ENCODE results near the gene GRIP2.

GRIP2 gene

GRCh38 chr3:14450922-14451606 is 89.1 kb downstream of the GRIP2 start:
- H3K27me3 ChIP-seq = no peaks in the 10 kb centered on the region
- TF ChIP-seq CTCF (IDR thresholded peaks at IDR 0.05; ENCODE audit: low read depth, low read length) = no peak
- H3K36me3 ChIP-seq = peaks cover 57% of the 10 kb centered on the region
- H3K4me1 ChIP-seq = peaks cover 14% of the 10 kb centered on the region
- H3K9me3 ChIP-seq = no peaks in the 10 kb centered on the region
- H3K4me3 ChIP-seq (ENCODE audit: low read depth, low read length) = no peak overlapping the region
- no peak for DNase-seq

- Histone ChIP-seq H3K27me3 (no peaks in the 10 kb centered on the region), H3K36me3 (peaks cover 62% of the 10 kb centered on the region), H3K9me3 (no peaks in the 10 kb centered on the region), H3K4me3 (ENCODE audit: low read depth, low read length) (no peak overlapping the region), H3K4me1 (peaks cover 14% of the 10 kb centered on the region)
- DNase-seq = no peak
- TF ChIP-seq CTCF (IDR thresholded peaks at IDR 0.05; ENCODE audit: low read depth, low read length) = no peak
These were observed 89.6 kb downstream of the GRIP2 start for GRCh38 chr3:14450506-14450905.

GRCh38 chr3:14448756-14449727 is 91.1 kb downstream of the GRIP2 start:
- no peak for TF ChIP-seq CTCF (IDR thresholded peaks at IDR 0.05; ENCODE audit: low read depth, low read length)
- Histone ChIP-seq H3K9me3 (no peaks in the 10 kb centered on the region), H3K36me3 (peaks cover 50% of the 10 kb centered on the region), H3K27me3 (no peaks in the 10 kb centered on the region), H3K4me3 (ENCODE audit: low read depth, low read length) (no peak overlapping the region), H3K4me1 (peaks cover 14% of the 10 kb centered on the region)
- no peak for DNase-seq

DNA sequence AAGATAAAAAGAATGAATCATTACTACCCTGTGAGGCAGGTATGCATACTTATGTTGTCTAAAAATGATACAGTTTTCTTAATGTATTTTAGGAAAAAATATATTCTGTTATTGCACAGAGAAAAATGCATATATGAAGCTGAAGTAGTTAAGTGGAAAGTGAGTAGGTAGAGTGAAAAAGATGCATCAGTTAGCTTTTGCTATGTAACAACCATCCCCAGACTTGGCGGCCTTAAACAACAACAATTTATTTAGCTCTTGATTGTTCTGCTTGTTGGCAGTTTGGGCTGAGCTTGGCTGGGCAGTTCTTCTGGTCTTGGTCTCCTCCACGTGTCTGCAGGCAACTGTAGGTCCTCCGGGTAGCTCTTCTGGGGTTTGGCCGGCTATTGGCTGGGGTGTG is 92.1 kb downstream of the GRIP2 start:
- H3K36me3 ChIP-seq = peaks cover 46% of the 10 kb centered on the region
- no peak for TF ChIP-seq CTCF (IDR thresholded peaks at IDR 0.05; ENCODE audit: low read depth, low read length)
- DNase-seq = no peak
- no peaks in the 10 kb centered on the region for H3K27me3 ChIP-seq
- no peaks in the 10 kb centered on the region for H3K9me3 ChIP-seq
- peaks cover 10% of the 10 kb centered on the region for H3K4me1 ChIP-seq
- no peak overlapping the region for H3K4me3 ChIP-seq (ENCODE audit: low read depth, low read length)

DNA sequence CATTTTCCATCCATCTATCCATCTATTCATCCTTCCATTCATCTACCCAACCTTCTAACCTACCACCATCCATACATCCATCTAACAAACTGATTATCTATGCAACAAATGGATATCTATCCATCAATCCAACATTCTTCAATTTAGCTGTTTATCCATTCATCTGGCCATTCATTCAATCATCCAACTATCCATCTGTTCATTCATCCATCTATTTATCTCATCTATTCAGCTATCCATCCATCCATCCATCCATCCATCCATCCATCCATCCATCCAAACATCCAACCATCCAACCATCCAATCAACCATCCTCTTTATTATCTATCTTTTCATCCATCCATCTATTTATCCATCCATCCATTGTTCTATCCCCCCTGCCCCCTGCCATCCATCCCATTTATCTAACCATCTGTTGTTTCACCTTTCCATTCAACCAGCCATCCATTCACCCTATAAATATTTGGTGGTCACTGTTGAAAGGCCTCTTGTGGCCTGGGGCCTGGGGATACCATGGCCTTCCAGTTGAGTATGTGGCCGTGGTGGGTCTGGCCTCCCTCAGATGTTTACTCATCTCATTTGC is 93.1 kb downstream of the GRIP2 start:
- no peak for TF ChIP-seq CTCF (IDR thresholded peaks at IDR 0.05; ENCODE audit: low read depth, low read length)
- no peaks in the 10 kb centered on the region for H3K9me3 ChIP-seq
- H3K27me3 ChIP-seq = no peaks in the 10 kb centered on the region
- H3K36me3 ChIP-seq = peaks cover 46% of the 10 kb centered on the region
- no peak for DNase-seq
- no peak overlapping the region for H3K4me3 ChIP-seq (ENCODE audit: low read depth, low read length)
- H3K4me1 ChIP-seq = peaks cover 4% of the 10 kb centered on the region
